Large intestine (tissue), 3 donors: ENCODE results near the gene KRTAP12-4. TPM values are rescaled to one million over a fixed set of nuclear protein-coding genes. Genes with fewer than 3 reads are reported as not detected.
"Not testable (repeated sequence)": the region's sequence is repeated elsewhere in the genome, so short reads cannot be mapped to it uniquely, and the experiment has no call there.

Experiments
- DNase-seq, 2 donors: peaks; one replicate each; pipeline versions ENCODE4 v3.0.0 to v3.0.0-alpha.2; 2013
- H3K27ac ChIP-seq: one replicate; pipeline ENCODE4 v1.5.1; 2013; ENCODE audit warnings: low read length
- H3K27me3 ChIP-seq: 2 replicates; pipeline ENCODE4 v1.6.1; 2013; ENCODE audit warnings: low read length; ENCODE audit not compliant: control insufficient read depth, insufficient read depth
- H3K36me3 ChIP-seq: 2 replicates; pipeline ENCODE4 v1.6.1; 2013; ENCODE audit warnings: low read length; ENCODE audit not compliant: control insufficient read depth, insufficient read depth
- H3K4me1 ChIP-seq: one replicate; pipeline ENCODE4 v1.6.1; 2013; ENCODE audit warnings: low read length; ENCODE audit not compliant: control insufficient read depth, insufficient read depth
- H3K4me3 ChIP-seq: one replicate; pipeline ENCODE4 v1.5.1; 2013; ENCODE audit warnings: low read length
- H3K9me3 ChIP-seq: one replicate; pipeline ENCODE4 v1.6.1; 2013; ENCODE audit warnings: mild to moderate bottlenecking, low read depth, low read length, moderate library complexity; ENCODE audit not compliant: control insufficient read depth
- WGBS: methylation state at CpG from one replicate; pipeline ENCODE4 v1.1.5; 2013; ENCODE audit warnings: low lambda C conversion rate; ENCODE audit not compliant: insufficient coverage; 5-methylcytosine and 5-hydroxymethylcytosine counted together
- polyA plus RNA-seq: library from polyadenylated mRNA; unstranded; fragments of 120-200 nt; gene quantifications from one replicate; pipeline ENCODE4 v1.2.1, GENCODE V29; 2013

KRTAP12-4 gene
- polyA plus RNA-seq, 1 donor = not detected

DNA sequence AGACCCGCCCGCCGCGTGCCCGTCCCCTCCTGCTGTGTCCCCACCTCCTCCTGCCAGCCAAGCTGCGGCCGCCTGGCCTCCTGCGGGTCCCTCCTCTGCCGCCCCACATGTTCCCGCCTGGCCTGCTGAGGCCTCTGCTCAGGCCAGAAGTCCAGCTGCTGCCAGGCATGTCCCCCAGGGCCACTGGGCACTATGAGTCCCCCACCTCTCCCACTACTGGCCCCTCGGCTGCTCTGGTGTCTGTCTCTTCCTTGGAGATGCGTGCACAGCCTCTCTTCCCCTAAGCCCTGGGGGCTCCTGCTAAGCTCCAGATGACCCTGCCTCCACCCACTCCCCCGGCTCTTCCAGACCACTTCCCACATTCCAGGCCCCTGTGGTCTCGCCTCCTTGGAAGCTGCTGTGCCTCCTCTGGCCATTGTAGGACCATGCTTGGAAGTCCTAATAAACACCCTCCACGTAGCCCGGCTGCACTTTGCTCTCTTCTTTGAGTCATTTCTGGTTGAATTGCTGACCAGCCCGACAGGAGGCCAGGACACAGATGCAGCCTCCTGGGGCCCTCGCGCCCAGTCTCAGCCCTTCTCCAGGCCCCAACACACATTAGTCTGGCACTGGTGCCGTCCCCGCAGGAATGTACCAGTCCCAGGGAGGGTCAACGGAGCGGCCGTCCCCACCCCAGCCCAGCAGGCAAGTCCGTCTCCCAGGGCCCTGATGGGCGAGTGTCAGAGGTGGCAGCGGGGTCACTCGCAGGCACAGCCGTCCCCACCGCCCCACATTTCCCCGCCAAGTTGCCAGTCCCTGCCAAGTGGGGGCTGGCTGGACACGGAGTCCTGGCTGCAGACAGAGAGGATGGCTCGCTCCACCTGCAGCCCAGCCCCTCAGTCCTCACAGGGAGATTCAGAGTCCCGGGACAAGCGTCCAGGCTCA lies 43.6 kb upstream of the KRTAP12-4 start:
- no peaks in the 10 kb centered on the region for H3K9me3 ChIP-seq
- H3K4me3 ChIP-seq = no peak overlapping the region
- no CpG with 5 or more reads among the region's 35 CpGs for WGBS
- peak overlapping the region; percentile 58 for H3K27ac ChIP-seq
- peaks cover 51% of the 10 kb centered on the region for H3K27me3 ChIP-seq
- peak; percentile 65 to 70 for DNase-seq
- peaks cover 8% of the 10 kb centered on the region for H3K4me1 ChIP-seq
- H3K36me3 ChIP-seq = no peaks in the 10 kb centered on the region

DNA sequence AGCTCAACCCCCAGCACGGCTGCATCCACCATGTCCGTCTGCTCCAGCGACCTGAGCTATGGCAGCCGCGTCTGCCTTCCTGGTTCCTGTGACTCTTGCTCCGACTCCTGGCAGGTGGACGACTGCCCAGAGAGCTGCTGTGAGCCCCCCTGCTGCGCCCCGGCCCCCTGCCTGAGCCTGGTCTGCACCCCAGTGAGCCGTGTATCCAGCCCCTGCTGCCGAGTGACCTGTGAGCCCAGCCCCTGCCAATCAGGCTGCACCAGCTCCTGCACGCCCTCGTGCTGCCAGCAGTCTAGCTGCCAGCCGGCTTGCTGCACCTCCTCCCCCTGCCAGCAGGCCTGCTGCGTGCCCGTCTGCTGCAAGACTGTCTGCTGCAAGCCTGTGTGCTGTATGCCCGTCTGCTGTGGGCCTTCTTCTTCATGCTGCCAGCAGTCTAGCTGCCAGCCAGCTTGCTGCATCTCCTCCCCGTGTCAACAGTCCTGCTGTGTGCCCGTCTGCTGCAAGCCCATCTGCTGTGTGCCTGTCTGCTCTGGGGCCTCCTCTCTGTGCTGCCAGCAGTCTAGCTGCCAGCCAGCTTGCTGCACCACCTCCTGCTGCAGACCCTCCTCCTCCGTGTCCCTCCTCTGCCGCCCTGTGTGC lies 42.8 kb upstream of the KRTAP12-4 start, which contains the start of gene KRTAP10-12:
Gene KRTAP10-12 (plus strand): TSS at position 1 of the 639 bp plus-strand sequence. CDS start 30 bp downstream, at position 31.
- Histone ChIP-seq H3K27me3 (peaks cover 44% of the 10 kb centered on the region), H3K27ac (peak within 1 kb of the TSS; percentile 58)
- not testable (repeated sequence) for H3K4me1 ChIP-seq, DNase-seq, H3K4me3 ChIP-seq, H3K9me3 ChIP-seq, H3K36me3 ChIP-seq
- WGBS = no CpG with 5 or more reads among the region's 21 CpGs

GRCh38 chr21:44696572-44696971 lies 42.1 kb upstream of the KRTAP12-4 start:
- no peak for DNase-seq
- WGBS = no CpG with 5 or more reads among the region's 10 CpGs
- peaks cover 8% of the 10 kb centered on the region for H3K4me1 ChIP-seq
- H3K4me3 ChIP-seq = no peak overlapping the region
- no peak overlapping the region for H3K27ac ChIP-seq
- H3K27me3 ChIP-seq = peaks cover 38% of the 10 kb centered on the region
- H3K9me3 ChIP-seq = no peaks in the 10 kb centered on the region
- H3K36me3 ChIP-seq = no peaks in the 10 kb centered on the region

- DNase-seq = no peak
- H3K4me1 ChIP-seq = peaks cover 6% of the 10 kb centered on the region
- no peak overlapping the region for H3K27ac ChIP-seq
- H3K36me3 ChIP-seq = no peaks in the 10 kb centered on the region
- H3K9me3 ChIP-seq = no peaks in the 10 kb centered on the region
- WGBS = 100% methylated on average over 1 of the region's 8 CpGs
- H3K4me3 ChIP-seq = no peak overlapping the region
- H3K27me3 ChIP-seq = peaks cover 33% of the 10 kb centered on the region
Measured at GRCh38 chr21:44695641-44696040, 41.2 kb upstream of the KRTAP12-4 start.

GRCh38 chr21:44695184-44695583 lies 40.7 kb upstream of the KRTAP12-4 start:
- H3K27me3 ChIP-seq = peaks cover 28% of the 10 kb centered on the region
- H3K27ac ChIP-seq = no peak overlapping the region
- H3K9me3 ChIP-seq = no peaks in the 10 kb centered on the region
- peaks cover 6% of the 10 kb centered on the region for H3K4me1 ChIP-seq
- WGBS = no CpG with 5 or more reads among the region's 8 CpGs
- no peak overlapping the region for H3K4me3 ChIP-seq
- H3K36me3 ChIP-seq = no peaks in the 10 kb centered on the region
- no peak for DNase-seq

DNA sequence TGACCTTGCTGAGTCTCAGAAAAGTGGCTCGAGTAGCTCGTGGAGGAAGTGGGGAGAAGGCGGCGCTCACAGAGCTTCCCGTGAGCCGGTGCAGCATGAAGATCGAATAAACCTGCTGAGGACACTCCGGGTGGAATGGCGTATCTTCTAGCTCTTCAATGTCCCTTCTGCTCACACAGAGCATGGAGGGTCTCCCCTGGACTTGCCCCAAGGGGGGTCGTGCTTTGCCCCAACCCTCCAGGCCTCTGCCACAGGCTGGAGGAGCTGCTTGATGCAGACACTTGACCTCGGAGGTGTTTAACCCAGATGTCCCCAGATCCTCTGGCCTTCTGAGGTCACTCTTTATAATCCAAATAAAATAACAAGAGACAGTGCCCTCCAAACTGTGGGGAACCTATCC lies 40.3 kb upstream of the KRTAP12-4 start:
- Histone ChIP-seq H3K4me1 (peaks cover 6% of the 10 kb centered on the region), H3K36me3 (no peaks in the 10 kb centered on the region), H3K27me3 (peaks cover 24% of the 10 kb centered on the region), H3K9me3 (no peaks in the 10 kb centered on the region), H3K27ac (no peak overlapping the region), H3K4me3 (no peak overlapping the region)
- DNase-seq = no peak
- WGBS = no CpG with 5 or more reads among the region's 11 CpGs

DNA sequence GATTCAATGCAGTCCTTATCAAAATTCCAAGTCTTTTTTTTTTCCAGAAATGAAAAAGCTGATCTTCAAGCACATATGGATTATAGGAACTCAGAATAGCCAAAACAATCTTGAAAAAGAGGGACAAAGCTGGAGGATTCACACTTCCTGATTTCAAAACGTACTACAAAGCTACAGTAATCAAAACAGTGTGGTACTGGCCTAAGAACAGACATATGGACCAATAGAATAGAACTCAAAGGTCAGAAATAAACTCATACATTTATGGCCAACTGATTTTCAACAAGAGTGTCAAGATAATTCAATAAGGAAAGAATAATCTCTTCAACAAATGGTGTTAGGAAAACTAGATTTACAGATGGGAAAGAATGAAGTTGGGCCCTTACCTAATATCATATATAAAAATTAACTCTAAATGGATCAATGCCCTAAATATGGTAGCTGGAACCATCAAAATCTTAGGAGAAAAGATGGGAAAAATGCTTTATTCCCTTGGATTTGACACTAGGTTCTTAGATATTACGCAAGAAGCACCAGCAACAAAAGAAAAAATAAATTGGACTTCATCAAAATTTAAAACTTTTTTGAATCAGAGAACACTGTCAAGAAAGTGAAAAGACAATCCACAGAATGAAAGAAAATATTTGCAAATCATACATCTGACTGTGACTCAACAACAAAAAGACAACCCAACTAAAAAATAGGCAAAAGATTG lies 38.5 kb upstream of the KRTAP12-4 start:
- H3K4me3 ChIP-seq = no peak overlapping the region
- no peaks in the 10 kb centered on the region for H3K9me3 ChIP-seq
- H3K27me3 ChIP-seq = peaks cover 13% of the 10 kb centered on the region
- H3K27ac ChIP-seq = no peak overlapping the region
- no peak for DNase-seq
- H3K36me3 ChIP-seq = no peaks in the 10 kb centered on the region
- WGBS = 88% methylated on average over 1 of the region's 2 CpGs
- H3K4me1 ChIP-seq = no peaks in the 10 kb centered on the region

GRCh38 chr21:44691686-44692085 lies 37.2 kb upstream of the KRTAP12-4 start:
- H3K9me3 ChIP-seq = no peaks in the 10 kb centered on the region
- H3K27me3 ChIP-seq = peaks cover 20% of the 10 kb centered on the region
- 86% methylated on average over 2 of the region's 2 CpGs for WGBS
- no peaks in the 10 kb centered on the region for H3K4me1 ChIP-seq
- H3K36me3 ChIP-seq = no peaks in the 10 kb centered on the region
- no peak overlapping the region for H3K27ac ChIP-seq
- DNase-seq = no peak
- no peak overlapping the region for H3K4me3 ChIP-seq

GRCh38 chr21:44689740-44690139 lies 35.3 kb upstream of the KRTAP12-4 start:
- H3K4me1 ChIP-seq, H3K36me3 ChIP-seq, H3K9me3 ChIP-seq, H3K27ac ChIP-seq, H3K4me3 ChIP-seq, DNase-seq: not testable (repeated sequence)
- H3K27me3 ChIP-seq = peaks cover 24% of the 10 kb centered on the region
- WGBS = no CpG with 5 or more reads among the region's 3 CpGs

- no CpG with 5 or more reads among the region's 11 CpGs for WGBS
- H3K36me3 ChIP-seq = no peaks in the 10 kb centered on the region
- no peaks in the 10 kb centered on the region for H3K4me1 ChIP-seq
- no peak for DNase-seq
- H3K9me3 ChIP-seq = no peaks in the 10 kb centered on the region
- no peak overlapping the region for H3K27ac ChIP-seq
- peaks cover 24% of the 10 kb centered on the region for H3K27me3 ChIP-seq
- H3K4me3 ChIP-seq = no peak overlapping the region
Measured at GRCh38 chr21:44687671-44688070, 33.2 kb upstream of the KRTAP12-4 start.
